Stimulated activated CD8-positive, alpha-beta memory T cell treated with anti-CD3 and anti-CD28 coated beads, Interleukin-15, amount 100 ng/mL, for 4 hours (primary cell): ENCODE data around the gene ABL2.
"Not testable (repeated sequence)": the region's sequence is repeated elsewhere in the genome, so short reads cannot be mapped to it uniquely, and the experiment has no call there.

ENCODE experiments used
- DNase-seq, 2 donors: peaks; one replicate each; pipeline ENCODE4 v3.0.0-alpha.2; 2020; ENCODE audit warnings: low read depth in 2 of 2

Gene ABL2

GRCh38 chr1:179217943-179218507, 11.5 kb downstream of the ABL2 start:
- DNase-seq, result no peak

GRCh38 chr1:179213317-179213716, 16.2 kb downstream of the ABL2 start:
- not testable (repeated sequence) for DNase-seq

- no peak for DNase-seq
These were observed 20.6 kb downstream of the ABL2 start for GRCh38 chr1:179208681-179209477.

GRCh38 chr1:179206812-179207211, 22.7 kb downstream of the ABL2 start:
- DNase-seq, result no peak

- DNase-seq, result no peak
These were observed 24.2 kb downstream of the ABL2 start for GRCh38 chr1:179205284-179205683.

GRCh38 chr1:179202161-179202560, 27.3 kb downstream of the ABL2 start:
- no peak for DNase-seq

- DNase-seq, result no peak
These were observed 28.9 kb downstream of the ABL2 start for GRCh38 chr1:179200586-179200985.

- DNase-seq, result no peak
These were observed 31.7 kb downstream of the ABL2 start for GRCh38 chr1:179197690-179198297.

GRCh38 chr1:179195857-179196256, 33.6 kb downstream of the ABL2 start:
- DNase-seq, result not testable (repeated sequence)

- DNase-seq, result no peak
These were observed 34.1 kb downstream of the ABL2 start for GRCh38 chr1:179195376-179195775.

GRCh38 chr1:179194068-179194537, 35.4 kb downstream of the ABL2 start:
- no peak for DNase-seq

- no peak for DNase-seq
These were observed 38.6 kb downstream of the ABL2 start for GRCh38 chr1:179190861-179191260.

GRCh38 chr1:179187735-179188471, 41.6 kb downstream of the ABL2 start:
- no peak for DNase-seq

- DNase-seq, result no peak
These were observed 42.4 kb downstream of the ABL2 start for GRCh38 chr1:179187043-179187442.

- DNase-seq, result no peak
These were observed 45.1 kb downstream of the ABL2 start for GRCh38 chr1:179184403-179184802.

GRCh38 chr1:179183857-179184256, 45.6 kb downstream of the ABL2 start:
- DNase-seq, result no peak

- no peak for DNase-seq
These were observed 50.5 kb downstream of the ABL2 start for GRCh38 chr1:179178950-179179349.

- DNase-seq, result no peak
These were observed 51.3 kb downstream of the ABL2 start for GRCh38 chr1:179178183-179178582.

GRCh38 chr1:179177615-179178014, 51.9 kb downstream of the ABL2 start:
- DNase-seq, result no peak

- DNase-seq, result no peak
These were observed 52.3 kb downstream of the ABL2 start for GRCh38 chr1:179177182-179177581.

- DNase-seq, result no peak
These were observed 54.3 kb downstream of the ABL2 start for GRCh38 chr1:179175011-179175841.

GRCh38 chr1:179170468-179170770, 59.1 kb downstream of the ABL2 start:
- DNase-seq, result not testable (repeated sequence)
